ENCODE data around the gene GPX2.

- TF ChIP-seq POLR2AphosphoS5 (IDR thresholded peaks at IDR 0.05; ENCODE audit: low read depth, low read length) = no peak
- TF ChIP-seq TAF1 (IDR thresholded peaks at IDR 0.05; ENCODE audit: borderline replicate concordance, low read depth, low read length) = no peak
These were observed 16.0 kb downstream of the GPX2 start for GRCh38 chr14:64926398-64926995.

Measured in GM12892 (cell line).